Breast epithelium (tissue), 4 donors: ENCODE data around the gene APCS. TPM values are rescaled to one million over a fixed set of nuclear protein-coding genes. Genes with fewer than 3 reads are reported as not detected.

Experiments used
- DNase-seq, 2 donors: peaks; one replicate each; pipeline ENCODE4 v3.0.0-alpha.2; 2019; ENCODE audit warnings: low spot score in 2 of 2
- H3K27ac ChIP-seq, 2 donors: fragments of 200-600 bp; sonication (generic) in 1 of 2; one replicate each; pipeline ENCODE4 v1.5.1; 2016 to 2019; ENCODE audit warnings: mild to moderate bottlenecking in 1 of 2
- H3K27me3 ChIP-seq, 2 donors: fragments of 200-600 bp; sonication (generic) in 1 of 2; one replicate each; pipeline versions ENCODE4 v1.5.1 to v1.6.0; 2017 to 2019; ENCODE audit warnings: control low read depth in 1 of 2, mild to moderate bottlenecking in 1 of 2
- H3K36me3 ChIP-seq: fragments of 200-600 bp; one replicate; pipeline ENCODE4 v1.5.1; 2019
- H3K4me1 ChIP-seq, 2 donors: fragments of 200-600 bp; sonication (generic); one replicate each; pipeline ENCODE4 v1.5.1; 2016 to 2019; ENCODE audit warnings: control low read depth in 1 of 2
- H3K4me3 ChIP-seq, 3 donors: fragments of 200-600 bp; sonication (generic); 1 replicate in 2 of 3; 2 replicates in 1 of 3; pipeline ENCODE4 v1.5.1; 2016 to 2019; ENCODE audit warnings: mild to moderate bottlenecking in 3 of 3, moderate library complexity in 2 of 3
- H3K9me3 ChIP-seq, 2 donors: fragments of 200-600 bp; sonication (generic) in 1 of 2; one replicate each; pipeline ENCODE4 v1.5.1; 2016 to 2019; ENCODE audit warnings: control low read depth in 1 of 2
- POLR2A ChIP-seq: fragments of 450-650 bp; IDR thresholded peaks from one replicate; pipeline ENCODE4 v1.6.1; 2016; ENCODE audit warnings: antibody characterized with exemption, mild to moderate bottlenecking, moderate library complexity
- POLR2AphosphoS5 ChIP-seq, 3 donors: sonication (generic); formaldehyde crosslinking; IDR thresholded peaks; one replicate each; pipeline ENCODE4 v1.6.1; 2017; ENCODE audit warnings: antibody characterized with exemption in 3 of 3
- intact Hi-C: fragments of 100-400 bp; cut with DNase I; formaldehyde crosslinking; loops from one replicate; pipeline ENCODE4 v1.15.1; 2023; ENCODE audit warnings: low total_unique reads
- total RNA-seq, 3 donors: library from RNA; depleted of rRNA; stranded (reverse); fragments of >200 nt; gene quantifications; one replicate each; pipeline ENCODE4 v1.1.0, GENCODE V29; 2016
- TF ChIP-seq, protein P1 (sequence below), 3 donors: fragments of 450-650 bp; IDR thresholded peaks; one replicate each; pipeline ENCODE4 v1.5.1; 2016 to 2017; ENCODE audit warnings: antibody characterized with exemption in 3 of 3, mild to moderate bottlenecking in 3 of 3, moderate library complexity in 3 of 3

Gene APCS, protein sequence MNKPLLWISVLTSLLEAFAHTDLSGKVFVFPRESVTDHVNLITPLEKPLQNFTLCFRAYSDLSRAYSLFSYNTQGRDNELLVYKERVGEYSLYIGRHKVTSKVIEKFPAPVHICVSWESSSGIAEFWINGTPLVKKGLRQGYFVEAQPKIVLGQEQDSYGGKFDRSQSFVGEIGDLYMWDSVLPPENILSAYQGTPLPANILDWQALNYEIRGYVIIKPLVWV
- not detected for total RNA-seq

DNA sequence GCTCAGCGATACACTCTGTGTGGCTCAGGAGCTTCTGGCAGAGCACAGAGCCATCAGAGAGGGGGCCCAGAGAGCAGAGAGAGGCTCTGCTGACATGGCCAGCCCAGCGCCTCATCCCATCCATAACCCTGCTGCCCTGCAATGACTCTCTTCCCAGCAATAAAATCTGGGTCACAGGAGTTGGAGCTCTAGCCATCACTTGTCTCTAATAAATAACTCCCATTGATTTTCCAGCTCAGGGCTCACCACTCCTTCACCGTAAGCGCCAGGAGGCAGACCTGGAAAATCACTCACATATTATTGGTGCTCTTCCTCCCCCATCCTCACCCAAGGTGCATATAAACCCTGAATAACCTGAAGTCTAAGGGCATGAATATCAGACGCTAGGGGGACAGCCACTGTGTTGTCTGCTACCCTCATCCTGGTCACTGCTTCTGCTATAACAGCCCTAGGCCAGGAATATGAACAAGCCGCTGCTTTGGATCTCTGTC, at the start of gene APCS:
APCS (plus strand) TSS at position 366 of the 491 bp plus-strand sequence; CDS start at position 462, 96 bp downstream.
- Histone ChIP-seq H3K27me3 (no peaks in the 10 kb centered on the region), H3K4me1 (no peaks in the 10 kb centered on the region), H3K27ac (no peak within 1 kb of the TSS), H3K4me3 (no peak within 1 kb of the TSS), H3K9me3 (no peaks in the 10 kb centered on the region), H3K36me3 (no peaks in the 10 kb centered on the region)
- no peak for DNase-seq
- intact Hi-C loops, result no loop called here
- TF ChIP-seq POLR2A (no peak), POLR2AphosphoS5 (IDR thresholded peaks at IDR 0.05) (no peak)
- TF ChIP-seq, protein P1, sequence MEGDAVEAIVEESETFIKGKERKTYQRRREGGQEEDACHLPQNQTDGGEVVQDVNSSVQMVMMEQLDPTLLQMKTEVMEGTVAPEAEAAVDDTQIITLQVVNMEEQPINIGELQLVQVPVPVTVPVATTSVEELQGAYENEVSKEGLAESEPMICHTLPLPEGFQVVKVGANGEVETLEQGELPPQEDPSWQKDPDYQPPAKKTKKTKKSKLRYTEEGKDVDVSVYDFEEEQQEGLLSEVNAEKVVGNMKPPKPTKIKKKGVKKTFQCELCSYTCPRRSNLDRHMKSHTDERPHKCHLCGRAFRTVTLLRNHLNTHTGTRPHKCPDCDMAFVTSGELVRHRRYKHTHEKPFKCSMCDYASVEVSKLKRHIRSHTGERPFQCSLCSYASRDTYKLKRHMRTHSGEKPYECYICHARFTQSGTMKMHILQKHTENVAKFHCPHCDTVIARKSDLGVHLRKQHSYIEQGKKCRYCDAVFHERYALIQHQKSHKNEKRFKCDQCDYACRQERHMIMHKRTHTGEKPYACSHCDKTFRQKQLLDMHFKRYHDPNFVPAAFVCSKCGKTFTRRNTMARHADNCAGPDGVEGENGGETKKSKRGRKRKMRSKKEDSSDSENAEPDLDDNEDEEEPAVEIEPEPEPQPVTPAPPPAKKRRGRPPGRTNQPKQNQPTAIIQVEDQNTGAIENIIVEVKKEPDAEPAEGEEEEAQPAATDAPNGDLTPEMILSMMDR (IDR thresholded peaks at IDR 0.05), result no peak

DNA sequence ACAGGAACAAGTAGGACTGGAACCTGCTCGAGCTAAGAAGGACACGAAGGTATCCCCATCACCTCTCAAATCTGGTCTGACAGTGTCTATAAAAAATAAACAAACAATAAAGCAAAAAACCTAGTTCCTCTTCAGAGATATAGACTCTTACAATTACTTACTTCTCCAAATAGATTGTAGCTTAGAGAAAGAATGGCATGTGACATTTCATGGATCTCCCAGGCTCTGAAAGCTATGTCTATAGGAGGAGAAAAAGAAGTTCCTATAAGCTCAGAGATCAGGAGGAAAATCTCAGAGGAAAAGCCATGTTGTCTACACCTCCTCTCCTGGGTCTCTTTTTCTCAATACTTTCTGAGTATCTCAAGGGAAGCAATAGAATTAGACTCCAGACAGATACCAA, 39.5 kb upstream of the APCS start:
- Histone ChIP-seq H3K27ac (no peak overlapping the region), H3K36me3 (no peaks in the 10 kb centered on the region), H3K4me3 (no peak overlapping the region), H3K9me3 (no peaks in the 10 kb centered on the region), H3K4me1 (no peaks in the 10 kb centered on the region), H3K27me3 (no peaks in the 10 kb centered on the region)
- intact Hi-C loops, result no loop called here
- TF ChIP-seq POLR2A (no peak), POLR2AphosphoS5 (IDR thresholded peaks at IDR 0.05) (no peak)
- TF ChIP-seq, protein P1 (IDR thresholded peaks at IDR 0.05), result no peak
- no peak for DNase-seq

DNA sequence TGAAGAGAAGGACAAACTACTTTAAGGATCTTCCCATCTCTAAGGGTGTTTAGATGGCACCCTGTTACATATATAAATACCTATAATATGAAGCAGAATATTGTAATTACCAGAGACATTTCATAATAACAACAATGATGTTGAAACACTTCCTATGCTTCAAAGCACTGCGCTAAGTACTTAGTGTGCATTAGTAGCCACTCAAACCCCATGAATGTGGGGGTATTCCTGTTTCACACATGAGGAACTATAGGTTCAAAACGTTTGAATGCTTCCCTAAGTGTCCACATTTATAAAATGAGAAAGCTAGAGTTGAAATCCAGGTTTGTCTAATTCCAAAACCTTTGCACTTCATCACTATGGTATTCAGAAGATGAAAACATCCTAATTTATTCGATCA, 33.4 kb upstream of the APCS start:
- no peak overlapping the region for H3K4me3 ChIP-seq
- H3K27me3 ChIP-seq, result no peaks in the 10 kb centered on the region
- no peaks in the 10 kb centered on the region for H3K9me3 ChIP-seq
- no peaks in the 10 kb centered on the region for H3K36me3 ChIP-seq
- intact Hi-C loops, result no loop called here
- TF ChIP-seq POLR2A, result no peak
- no peak for TF ChIP-seq POLR2AphosphoS5 (IDR thresholded peaks at IDR 0.05)
- TF ChIP-seq, protein P1 (IDR thresholded peaks at IDR 0.05), result no peak
- no peaks in the 10 kb centered on the region for H3K4me1 ChIP-seq
- DNase-seq, result no peak
- H3K27ac ChIP-seq, result no peak overlapping the region

GRCh38 chr1:159554696-159555095, 32.9 kb upstream of the APCS start:
- no peak for TF ChIP-seq POLR2AphosphoS5 (IDR thresholded peaks at IDR 0.05)
- TF ChIP-seq, protein P1 (IDR thresholded peaks at IDR 0.05), result no peak
- no peak for TF ChIP-seq POLR2A
- Histone ChIP-seq H3K9me3 (no peaks in the 10 kb centered on the region), H3K27ac (no peak overlapping the region), H3K4me1 (no peaks in the 10 kb centered on the region), H3K36me3 (no peaks in the 10 kb centered on the region), H3K4me3 (no peak overlapping the region), H3K27me3 (no peaks in the 10 kb centered on the region)
- intact Hi-C loops, result no loop called here
- no peak for DNase-seq

DNA sequence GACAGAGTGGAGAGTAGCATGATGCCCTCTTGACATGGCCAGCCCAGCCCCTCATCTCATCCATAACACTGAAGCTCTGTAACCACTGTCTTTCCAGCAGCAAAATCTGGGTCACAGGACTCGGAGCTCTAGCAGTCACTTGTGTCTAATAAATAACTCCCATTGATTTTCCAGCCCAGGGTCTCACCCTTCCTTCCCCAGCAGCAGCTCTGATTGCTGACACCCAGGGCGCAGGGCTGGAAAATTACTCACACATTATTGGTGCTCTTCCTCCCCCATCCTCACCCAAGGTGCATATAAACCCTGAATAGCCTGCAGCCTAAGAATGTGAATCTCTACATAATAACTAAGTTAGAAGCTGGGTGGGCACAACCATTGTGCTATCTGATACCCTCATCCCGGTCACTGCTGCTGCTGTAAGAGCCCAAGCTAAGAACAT, 30.7 kb upstream of the APCS start:
- H3K4me3 ChIP-seq, result no peak overlapping the region
- no peak overlapping the region for H3K27ac ChIP-seq
- no peaks in the 10 kb centered on the region for H3K27me3 ChIP-seq
- no peaks in the 10 kb centered on the region for H3K9me3 ChIP-seq
- TF ChIP-seq POLR2AphosphoS5 (IDR thresholded peaks at IDR 0.05) (no peak), POLR2A (no peak)
- TF ChIP-seq, protein P1 (IDR thresholded peaks at IDR 0.05), result no peak
- no peak for DNase-seq
- intact Hi-C loops, result no loop called here
- no peaks in the 10 kb centered on the region for H3K4me1 ChIP-seq
- no peaks in the 10 kb centered on the region for H3K36me3 ChIP-seq
